Measurements from ENCODE around the gene ANKRD62.
"Not testable (repeated sequence)": the region's sequence is repeated elsewhere in the genome, so short reads cannot be mapped to it uniquely, and the experiment has no call there.

The ANKRD62 gene

DNA sequence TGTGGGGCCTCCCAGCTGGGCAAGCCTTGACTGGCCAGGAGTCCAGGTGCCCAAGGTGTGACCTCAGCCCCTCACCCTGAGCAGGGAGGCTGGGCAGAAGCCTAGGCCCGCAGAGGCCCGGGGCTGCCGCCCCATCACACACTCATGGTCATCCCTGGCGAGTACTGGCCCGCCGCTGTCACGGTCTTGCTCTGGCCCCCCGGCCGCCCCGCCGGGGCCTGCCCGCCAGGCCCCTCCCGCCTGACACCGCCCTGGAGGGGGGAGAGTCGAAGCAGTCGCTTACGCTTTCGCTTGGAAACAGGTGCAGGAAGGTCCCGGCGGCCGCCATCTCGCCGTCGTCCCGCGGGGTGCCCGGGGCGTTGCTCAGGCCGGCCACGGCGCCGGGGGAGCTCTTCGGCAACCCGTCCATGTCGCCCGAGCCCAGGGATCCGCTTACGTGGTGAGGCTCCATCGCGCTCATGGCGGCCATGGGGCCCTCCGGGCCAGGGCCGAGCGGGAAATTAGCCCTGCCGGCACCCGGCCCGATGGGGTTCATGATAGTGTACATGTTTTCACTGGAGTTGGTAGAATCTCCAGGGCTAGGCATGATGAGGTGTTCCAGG lies 26.6 kb upstream of the ANKRD62 start:
- DNase-seq = no peak

DNA sequence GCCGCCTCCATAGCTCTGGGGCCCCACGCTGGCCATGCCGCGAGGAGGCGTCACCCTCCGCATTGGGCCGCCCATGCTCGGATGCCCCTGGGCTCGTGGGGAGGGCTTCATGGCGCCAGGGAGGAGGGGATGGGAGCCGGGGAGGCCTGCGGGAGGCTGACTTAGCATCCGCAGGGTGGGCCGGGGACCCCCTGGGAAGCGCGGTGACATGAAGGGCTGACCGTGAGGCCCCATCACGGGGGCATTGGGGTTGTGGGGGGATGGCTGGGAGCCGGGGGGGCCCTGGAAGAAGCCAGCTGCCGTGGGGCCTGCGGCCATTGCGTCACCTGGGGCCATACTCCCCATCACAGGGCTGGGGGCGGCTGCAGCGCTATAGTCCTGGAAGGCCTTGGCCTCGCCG lies 26.0 kb upstream of the ANKRD62 start:
- no peak for DNase-seq

DNA sequence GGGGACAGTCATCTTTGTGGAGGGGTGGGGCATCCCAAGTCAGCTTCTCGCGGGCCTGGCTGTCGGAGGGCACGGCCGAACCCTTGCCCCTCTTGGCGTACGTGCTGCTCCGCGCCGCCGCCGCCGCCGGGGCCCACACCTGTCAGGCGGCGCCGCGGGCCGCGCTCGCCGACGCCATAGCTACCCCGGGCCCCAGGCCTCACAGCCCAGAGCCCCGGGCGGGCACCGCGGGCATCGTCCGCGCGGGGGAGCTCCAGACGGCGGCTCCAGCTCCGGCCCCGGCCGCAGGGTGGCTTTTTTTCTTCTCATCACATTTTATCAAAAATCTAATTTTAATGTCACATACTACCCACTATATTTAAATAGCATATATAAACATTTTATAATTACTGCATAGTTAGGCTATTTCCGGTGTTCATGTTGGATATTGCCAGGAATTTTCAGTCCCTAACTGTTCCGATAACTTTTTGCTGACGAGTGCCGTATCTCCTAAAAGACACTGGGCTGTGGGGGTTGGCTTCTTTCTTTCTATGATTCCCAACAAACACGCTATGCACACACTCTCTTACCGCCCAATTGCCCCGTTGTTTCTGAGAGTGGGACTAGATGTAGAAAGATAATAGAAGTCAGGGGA lies 25.2 kb upstream of the ANKRD62 start:
- DNase-seq = not testable (repeated sequence)

GRCh38 chr18:12068950-12069320 lies 24.7 kb upstream of the ANKRD62 start:
- no peak for DNase-seq

DNA sequence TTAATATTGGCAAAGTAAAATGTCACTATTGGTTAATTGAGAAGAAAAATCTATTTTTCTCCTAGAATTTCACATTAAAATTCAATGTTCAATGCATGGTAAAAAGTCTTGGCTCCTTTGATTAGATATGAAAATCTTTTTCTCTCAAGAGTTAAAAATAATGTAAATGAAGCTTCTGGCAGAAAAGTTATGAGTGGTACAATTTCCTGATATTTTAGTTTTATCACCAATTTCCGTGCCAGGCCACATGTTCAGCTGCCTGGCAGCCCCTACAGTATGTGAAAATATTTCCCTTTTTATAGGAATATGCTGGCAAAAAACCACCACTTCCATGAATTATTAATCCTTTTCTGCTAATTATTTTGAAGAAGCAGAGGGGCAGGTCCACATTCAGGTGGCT lies 22.6 kb upstream of the ANKRD62 start:
- not testable (repeated sequence) for DNase-seq

DNA sequence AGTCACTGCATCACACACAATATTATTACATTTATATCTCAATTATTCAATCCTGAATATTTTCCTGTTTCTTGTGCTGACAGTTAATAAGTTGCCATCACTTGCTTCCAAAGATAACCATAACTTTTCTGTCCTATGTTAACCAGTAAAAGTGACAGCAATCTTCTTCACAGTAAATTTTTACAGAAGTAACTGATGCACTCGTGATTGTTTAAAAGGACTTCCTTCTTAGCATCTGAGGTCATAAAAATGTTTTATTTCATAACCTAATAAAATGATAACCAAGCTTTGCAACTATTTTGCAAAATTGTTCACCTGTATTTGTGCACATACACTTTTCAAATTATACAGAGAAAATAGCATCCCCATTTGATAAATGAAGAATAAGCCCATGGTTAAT lies 20.6 kb upstream of the ANKRD62 start:
- DNase-seq = no peak

GRCh38 chr18:12074736-12075135 lies 18.9 kb upstream of the ANKRD62 start:
- no peak for DNase-seq

- DNase-seq = no peak
Observed at GRCh38 chr18:12076424-12077140, 17.1 kb upstream of the ANKRD62 start.

DNA sequence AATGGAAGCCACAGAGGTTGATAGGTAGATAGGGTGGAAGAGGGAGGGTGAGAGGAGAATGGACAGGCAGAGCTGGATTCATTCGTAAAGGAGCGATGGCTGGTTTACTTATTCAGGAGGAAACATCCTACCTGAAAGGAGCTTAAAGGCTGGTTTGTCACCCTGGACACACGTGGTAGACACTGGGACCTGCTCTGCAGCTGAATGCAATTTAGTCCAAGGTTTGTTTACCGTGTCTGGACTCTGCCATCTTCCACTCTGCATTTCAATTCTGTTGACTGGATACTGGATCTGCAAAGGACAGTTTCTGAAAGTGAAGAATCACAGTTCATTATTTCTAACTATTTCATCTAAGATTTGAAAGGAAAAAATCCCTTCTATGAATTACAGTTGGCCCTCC lies 15.6 kb upstream of the ANKRD62 start:
- DNase-seq = not testable (repeated sequence)

GRCh38 chr18:12079491-12080237 lies 14.0 kb upstream of the ANKRD62 start:
- no peak for DNase-seq

GRCh38 chr18:12085136-12085535 lies 8.5 kb upstream of the ANKRD62 start:
- no peak for DNase-seq

DNA sequence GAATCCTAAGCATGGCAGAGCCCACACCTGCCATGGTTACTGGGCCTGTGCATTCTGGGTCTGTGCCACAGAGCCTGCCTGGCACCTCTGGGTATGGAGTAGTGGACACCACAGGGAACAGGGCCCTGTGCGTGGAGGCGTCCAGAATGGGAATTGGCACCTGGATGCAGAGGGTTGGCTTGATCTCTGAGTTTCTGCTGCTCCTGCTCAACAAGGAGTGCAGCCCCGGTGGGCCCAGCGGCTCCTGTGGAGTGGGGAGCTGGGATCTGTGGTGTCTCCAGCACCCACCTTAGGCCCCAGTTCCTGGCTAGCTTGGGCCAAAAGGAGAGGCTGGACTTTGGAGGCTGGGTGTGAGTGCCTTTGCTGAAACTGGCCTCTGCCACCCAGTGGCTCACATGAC lies 7.9 kb upstream of the ANKRD62 start:
- DNase-seq = no peak

GRCh38 chr18:12086249-12086648 lies 7.4 kb upstream of the ANKRD62 start:
- no peak for DNase-seq

DNA sequence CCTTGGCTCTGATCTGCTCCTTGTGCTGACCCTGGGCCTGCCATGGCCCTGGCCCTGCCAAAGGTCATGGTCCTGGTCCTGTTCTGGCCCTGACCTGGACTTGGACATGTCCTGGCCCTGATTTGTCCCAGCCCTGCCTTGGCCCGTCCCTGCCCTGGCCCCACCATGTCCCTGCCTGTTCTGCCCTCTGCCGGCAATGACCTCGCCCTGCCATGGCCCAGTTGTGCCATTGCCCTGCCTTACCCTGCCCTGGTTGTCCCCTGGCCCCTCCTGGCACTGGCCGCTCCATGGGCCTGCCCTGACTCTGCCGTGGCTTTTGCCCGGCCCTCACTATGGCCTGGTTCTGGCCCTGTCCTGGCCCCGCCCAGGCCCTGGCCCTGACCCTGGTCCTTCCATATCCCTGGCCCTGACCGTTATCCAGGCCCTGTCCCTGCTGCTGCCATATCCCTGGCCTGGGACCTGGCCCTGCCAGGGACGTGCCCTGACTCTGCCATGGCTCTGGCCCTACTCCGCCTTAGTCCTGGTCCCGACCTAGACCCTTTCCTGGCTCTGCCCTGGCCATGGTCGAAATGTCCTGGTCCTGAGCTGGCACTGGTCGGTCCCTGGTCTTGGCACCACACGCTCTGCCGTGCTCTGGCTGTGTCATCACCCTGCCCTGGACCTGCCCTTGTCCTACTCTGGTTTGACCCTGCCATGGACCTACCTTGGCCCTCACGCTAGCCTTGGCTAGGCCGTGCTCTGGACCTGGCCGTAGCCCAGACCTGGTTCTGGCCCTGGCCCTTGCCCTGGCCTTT lies 6.8 kb upstream of the ANKRD62 start:
- DNase-seq = no peak

GRCh38 chr18:12087471-12088025 lies 6.1 kb upstream of the ANKRD62 start:
- DNase-seq = no peak

DNA sequence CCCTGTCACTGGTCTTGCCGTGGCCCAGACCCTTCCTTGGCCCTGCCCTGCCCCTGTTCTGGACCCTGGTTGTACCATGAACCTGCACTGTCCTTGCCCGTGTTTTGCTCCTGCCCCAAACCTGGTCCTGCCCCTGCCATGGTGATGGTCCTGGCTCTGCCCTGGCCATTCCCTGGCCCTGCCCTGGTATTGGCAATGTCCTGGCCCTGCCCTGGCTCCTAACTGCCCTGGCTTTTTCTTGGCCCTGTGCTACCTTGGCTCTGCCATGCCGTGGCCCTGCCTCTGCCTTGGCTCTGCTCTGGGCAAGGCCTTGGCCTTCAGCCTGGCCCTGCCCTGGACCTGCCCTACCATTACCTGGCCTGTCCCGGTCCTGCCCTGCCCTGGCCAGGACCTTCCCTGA lies 5.5 kb upstream of the ANKRD62 start:
- no peak for DNase-seq

DNA sequence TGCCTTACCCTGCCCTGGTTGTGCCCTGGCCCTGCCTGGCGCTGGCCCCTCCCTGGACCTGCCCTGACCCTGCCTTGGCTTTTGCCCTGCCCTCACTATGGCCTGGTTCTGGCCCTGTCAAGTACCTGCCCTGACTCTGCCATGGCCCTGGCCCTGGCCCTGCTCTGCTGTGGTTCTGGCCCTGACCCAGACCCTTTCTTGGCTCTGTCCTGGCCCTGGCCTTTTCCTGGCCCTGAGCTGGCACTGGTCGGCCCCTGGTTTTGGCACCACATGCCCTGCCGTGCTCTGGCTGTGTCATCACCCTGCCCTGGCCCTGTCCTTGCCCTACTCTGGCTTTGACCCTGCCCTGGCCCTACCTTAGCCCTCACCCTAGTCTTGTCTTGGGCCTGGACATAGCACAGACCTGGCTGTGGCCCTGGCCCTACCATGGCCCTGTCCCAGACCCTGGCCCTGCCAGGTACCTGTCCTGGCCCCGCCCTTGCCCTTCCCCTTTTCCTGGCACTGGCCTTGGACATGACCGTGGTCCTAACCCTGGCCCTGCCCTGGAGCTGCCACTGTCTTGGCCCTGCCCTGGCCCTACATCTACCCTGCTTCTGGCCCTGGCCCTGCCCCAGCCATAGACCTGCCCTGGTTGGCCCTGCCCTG lies 4.8 kb upstream of the ANKRD62 start:
- DNase-seq = no peak

GRCh38 chr18:12091538-12092141 lies 2.0 kb upstream of the ANKRD62 start:
- no peak for DNase-seq

DNA sequence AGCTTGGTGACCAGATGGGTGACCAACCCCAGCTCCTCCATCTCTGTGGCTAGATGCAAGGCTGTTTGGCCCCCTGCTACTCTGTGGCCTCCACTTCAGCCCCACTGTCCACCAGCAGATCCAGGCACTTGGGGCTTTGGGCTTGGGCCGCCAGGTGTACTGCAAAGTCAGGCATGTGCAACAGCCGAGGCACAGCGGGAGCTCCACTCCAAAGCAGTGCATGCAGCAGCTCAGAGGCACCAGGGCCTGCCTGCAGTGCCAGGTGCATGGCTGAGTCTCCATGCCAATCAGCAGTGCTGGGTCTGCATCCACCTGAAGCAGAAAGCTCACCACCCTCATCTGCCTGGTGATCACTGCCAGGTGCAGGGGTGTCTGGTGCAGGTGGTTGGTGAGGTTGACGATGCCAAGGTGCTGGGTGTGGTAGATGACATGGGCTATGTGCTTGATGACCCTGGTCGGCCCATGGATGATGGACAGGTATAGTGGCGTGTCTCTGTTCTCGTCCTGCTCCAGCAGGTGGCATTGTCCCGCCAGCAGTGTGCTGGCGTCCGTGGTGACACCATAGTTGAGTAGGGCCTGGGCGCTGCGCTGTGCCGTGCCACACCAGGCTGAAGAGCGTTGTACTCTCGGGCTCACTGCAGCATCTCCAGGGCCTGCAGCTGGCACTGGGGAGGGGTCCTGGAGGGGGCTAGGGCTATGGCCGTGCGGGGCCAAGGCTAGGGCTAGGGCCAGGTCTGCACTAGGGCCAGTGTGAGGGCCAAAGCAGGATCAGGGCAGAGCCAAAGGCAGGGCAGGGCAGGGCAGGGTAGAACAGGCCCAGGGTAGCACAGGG lies 1.0 kb upstream of the ANKRD62 start:
- no peak for DNase-seq

- DNase-seq = no peak
Observed at GRCh38 chr18:12098374-12098773, 4.7 kb downstream of the ANKRD62 start.

- DNase-seq = no peak
Observed at GRCh38 chr18:12099160-12099559, 5.5 kb downstream of the ANKRD62 start.
